ENCODE data around the gene KIAA1958.

DNA sequence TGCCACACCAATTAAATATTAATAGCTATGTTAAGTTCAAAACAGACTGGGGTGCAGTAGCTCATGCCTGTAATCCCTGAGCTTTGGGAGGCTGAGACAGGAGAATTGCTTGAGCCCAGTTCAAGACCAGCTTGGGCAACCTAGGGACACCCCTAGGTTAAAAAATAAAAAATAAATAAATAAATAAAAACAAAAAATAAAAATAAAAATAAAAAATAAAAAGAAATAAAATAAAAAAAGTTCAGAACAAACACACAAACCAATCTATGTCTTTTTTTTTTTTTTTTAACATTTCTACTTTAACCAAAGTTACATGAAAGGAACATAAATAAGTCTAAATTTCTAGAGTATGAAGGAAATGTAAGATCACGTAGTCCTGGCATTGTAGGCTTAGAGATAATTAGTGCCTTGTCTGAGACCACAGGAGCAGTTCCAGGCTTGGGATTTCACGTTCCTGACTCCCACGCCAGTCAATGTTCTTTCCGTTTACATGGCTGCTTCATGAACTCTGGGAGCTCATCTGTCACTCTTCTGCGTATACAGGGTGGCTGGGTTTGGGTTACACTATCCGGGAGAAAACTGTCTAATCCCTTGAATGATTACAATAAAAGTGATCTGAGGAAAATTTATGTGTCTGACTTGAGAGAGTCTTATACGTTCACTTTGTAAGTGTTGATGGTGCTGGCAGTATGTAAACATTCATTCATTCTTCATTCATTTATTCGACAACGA, 85.2 kb downstream of the KIAA1958 start:
- TF ChIP-seq FOSL1 (IDR thresholded peaks at IDR 0.05; ENCODE audit: insufficient read depth, low read depth, low read length) (no peak), CTCF (IDR thresholded peaks at IDR 0.05; ENCODE audit: control extremely low read depth in 1 of 3, insufficient read depth in 1 of 3, low read depth in 1 of 3, low read length in 3 of 3) (no peak), TCF12 (IDR thresholded peaks at IDR 0.05; ENCODE audit: low read depth, low read length) (no peak), RNF2 (IDR thresholded peaks at IDR 0.05; ENCODE audit: borderline replicate concordance, low read depth, low read length, missing control alignments, poor library complexity, severe bottlenecking) (no peak), HDAC6 (IDR thresholded peaks at IDR 0.05; ENCODE audit: low read depth, low read length) (no peak), EZH2 (IDR thresholded peaks at IDR 0.05; ENCODE audit: low read depth, low read length, severe bottlenecking) (no peak), SIRT6 (IDR thresholded peaks at IDR 0.05; ENCODE audit: low read length) (no peak), GABPA (IDR thresholded peaks at IDR 0.05; ENCODE audit: borderline replicate concordance, insufficient read depth, low read length) (no peak), POLR2AphosphoS5 (IDR thresholded peaks at IDR 0.05; ENCODE audit: low read depth, low read length) (no peak), KDM5A (IDR thresholded peaks at IDR 0.05; ENCODE audit: low read length) (no peak), RFX5 (IDR thresholded peaks at IDR 0.05; ENCODE audit: borderline replicate concordance, low read depth, low read length) (no peak), TEAD4 (IDR thresholded peaks at IDR 0.05; ENCODE audit: low read depth, low read length) (no peak), JUND (IDR thresholded peaks at IDR 0.05; ENCODE audit: low read length) (no peak), EGR1 (IDR thresholded peaks at IDR 0.05; ENCODE audit: borderline replicate concordance, low read depth, low read length) (no peak)

Data from H1 (cell line).